Activated naive CD8-positive, alpha-beta T cell treated with anti-CD3 and anti-CD28 coated beads, Interleukin-2, amount 10 ng/mL, durations not matched to agents 7 days and 5 days (primary cell): Measurements from ENCODE around the gene BBIP1. TPM values are rescaled to one million over a fixed set of nuclear protein-coding genes. Genes with fewer than 3 reads are reported as not detected.

Experiments used
- ATAC-seq: fragments of 150-1000 bp; cut with Tn5 transposase; one replicate; pipeline ENCODE4 v1.10.0; 2021; ENCODE audit warnings: low read depth, moderate library complexity
- POLR2A ChIA-PET: fragments of 350-600 bp; sonication (Branson Sonifier 250); formaldehyde crosslinking; loops from one replicate; lab custom pipeline; 2021; ENCODE audit warnings: antibody characterized with exemption; lab: Charles Lee
- DNase-seq: peaks from one replicate; pipeline ENCODE4 v3.0.0; 2021
- H3K27ac Mint-ChIP-seq: one replicate; pipeline ENCODE4 v1.8.0; 2022; ENCODE audit warnings: mild to moderate bottlenecking, mixed read lengths
- H3K27me3 Mint-ChIP-seq: one replicate; pipeline ENCODE4 v1.8.0; 2022; ENCODE audit warnings: mild to moderate bottlenecking, moderate library complexity, mixed read lengths
- H3K36me3 Mint-ChIP-seq: one replicate; pipeline ENCODE4 v1.8.0; 2021; ENCODE audit warnings: mild to moderate bottlenecking, mixed read lengths
- H3K4me1 Mint-ChIP-seq: one replicate; pipeline ENCODE4 v1.8.0; 2021; ENCODE audit warnings: mixed read lengths
- H3K4me3 Mint-ChIP-seq: one replicate; pipeline ENCODE4 v1.8.0; 2022; ENCODE audit warnings: mild to moderate bottlenecking, moderate library complexity, mixed read lengths
- H3K9me3 Mint-ChIP-seq: one replicate; pipeline ENCODE4 v1.8.0; 2021; ENCODE audit warnings: mixed read lengths
- total RNA-seq, 2 experiments: library from RNA; stranded (reverse); gene quantifications; one replicate each; pipeline ENCODE4 v1.2.3, GENCODE V29; 2021

The BBIP1 gene
- total RNA-seq, 2 experiments from 2014 or later = 33.0 to 33.8 TPM

- Mint-ChIP-seq H3K36me3 (peaks cover 59% of the 10 kb centered on the region), H3K27me3 (no peaks in the 10 kb centered on the region), H3K4me1 (peaks cover 16% of the 10 kb centered on the region), H3K4me3 (no peak overlapping the region), H3K9me3 (peaks cover 5% of the 10 kb centered on the region), H3K27ac (no peak overlapping the region)
- DNase-seq = no peak
- ATAC-seq = no peak
- POLR2A ChIA-PET = no interaction called here
These were observed 27.5 kb upstream of the BBIP1 start for GRCh38 chr10:110946496-110946895.

- no peak overlapping the region for H3K27ac Mint-ChIP-seq
- H3K36me3 Mint-ChIP-seq = peaks cover 70% of the 10 kb centered on the region
- H3K4me3 Mint-ChIP-seq = no peak overlapping the region
- H3K27me3 Mint-ChIP-seq = no peaks in the 10 kb centered on the region
- peaks cover 16% of the 10 kb centered on the region for H3K4me1 Mint-ChIP-seq
- peaks cover 6% of the 10 kb centered on the region for H3K9me3 Mint-ChIP-seq
- ATAC-seq (no peak), DNase-seq (no peak)
- POLR2A ChIA-PET = interaction anchor here (0.5 kb wide), 1 partner anchor 8 kb away, joined by 3 read pairs; no protein-coding TSS in a partner anchor
These were observed 25.9 kb upstream of the BBIP1 start for GRCh38 chr10:110944792-110945396.

GRCh38 chr10:110939419-110939818 lies 20.4 kb upstream of the BBIP1 start:
- ATAC-seq = no peak
- no peak for DNase-seq
- Mint-ChIP-seq H3K9me3 (peaks cover 6% of the 10 kb centered on the region), H3K4me3 (no peak overlapping the region), H3K4me1 (peaks cover 10% of the 10 kb centered on the region), H3K36me3 (peaks cover 51% of the 10 kb centered on the region), H3K27me3 (no peaks in the 10 kb centered on the region), H3K27ac (no peak overlapping the region)
- POLR2A ChIA-PET = no interaction called here

- Mint-ChIP-seq H3K27me3 (no peaks in the 10 kb centered on the region), H3K36me3 (peaks cover 29% of the 10 kb centered on the region), H3K4me3 (no peak overlapping the region), H3K4me1 (peaks cover 10% of the 10 kb centered on the region), H3K9me3 (peaks cover 1% of the 10 kb centered on the region), H3K27ac (no peak overlapping the region)
- POLR2A ChIA-PET = no interaction called here
- no peak for DNase-seq
- ATAC-seq = no peak
These were observed 17.8 kb upstream of the BBIP1 start for GRCh38 chr10:110936757-110937156.

- H3K27ac Mint-ChIP-seq = no peak overlapping the region
- DNase-seq = no peak
- POLR2A ChIA-PET = no interaction called here
These were observed 13.7 kb upstream of the BBIP1 start for GRCh38 chr10:110932505-110933180.

GRCh38 chr10:110931769-110932381 lies 12.9 kb upstream of the BBIP1 start:
- Mint-ChIP-seq H3K9me3 (no peaks in the 10 kb centered on the region), H3K36me3 (peaks cover 7% of the 10 kb centered on the region), H3K4me1 (peaks cover 3% of the 10 kb centered on the region), H3K4me3 (no peak overlapping the region), H3K27ac (no peak overlapping the region), H3K27me3 (no peaks in the 10 kb centered on the region)
- no peak for ATAC-seq
- POLR2A ChIA-PET = no interaction called here
- DNase-seq = no peak

More at GRCh38 chr10:110932505-110933180, 13.7 kb upstream of the BBIP1 start:
- Mint-ChIP-seq H3K9me3 (no peaks in the 10 kb centered on the region), H3K27me3 (no peaks in the 10 kb centered on the region), H3K36me3 (peaks cover 10% of the 10 kb centered on the region), H3K4me3 (no peak overlapping the region), H3K4me1 (peaks cover 4% of the 10 kb centered on the region)
- ATAC-seq = no peak

GRCh38 chr10:110927461-110927860 lies 8.5 kb upstream of the BBIP1 start:
- H3K9me3 Mint-ChIP-seq = no peaks in the 10 kb centered on the region
- H3K4me1 Mint-ChIP-seq = peaks cover 21% of the 10 kb centered on the region
- H3K4me3 Mint-ChIP-seq = no peak overlapping the region
- DNase-seq (no peak), ATAC-seq (no peak)
- no peak overlapping the region for H3K27ac Mint-ChIP-seq
- POLR2A ChIA-PET = interaction anchor here (0.6 kb wide), 1 partner anchor 716 kb away, joined by 3 read pairs; no protein-coding TSS in a partner anchor
- H3K27me3 Mint-ChIP-seq = no peaks in the 10 kb centered on the region
- H3K36me3 Mint-ChIP-seq = peaks cover 9% of the 10 kb centered on the region

- Mint-ChIP-seq H3K4me3 (no peak overlapping the region), H3K36me3 (peaks cover 9% of the 10 kb centered on the region), H3K9me3 (no peaks in the 10 kb centered on the region), H3K27ac (no peak overlapping the region), H3K27me3 (no peaks in the 10 kb centered on the region), H3K4me1 (peaks cover 29% of the 10 kb centered on the region)
- ATAC-seq (no peak), DNase-seq (no peak)
- POLR2A ChIA-PET = interaction anchor here (0.6 to 1.7 kb wide), 2 partner anchors 69 to 284 kb away, joined by 4 to 5 read pairs; no protein-coding TSS in a partner anchor
These were observed 5.0 kb upstream of the BBIP1 start for GRCh38 chr10:110923856-110924493.

- Mint-ChIP-seq H3K9me3 (no peaks in the 10 kb centered on the region), H3K4me3 (peak overlapping the region; percentile 96), H3K27ac (peak overlapping the region; percentile 91), H3K36me3 (peaks cover 9% of the 10 kb centered on the region), H3K27me3 (no peaks in the 10 kb centered on the region), H3K4me1 (peaks cover 32% of the 10 kb centered on the region)
- DNase-seq (no peak), ATAC-seq (no peak)
- POLR2A ChIA-PET = interaction anchor here (0.8 to 2.2 kb wide), 2 partner anchors 73 to 117 kb away, joined by 3 to 17 read pairs; no protein-coding TSS in a partner anchor
These were observed 1.2 kb upstream of the BBIP1 start for GRCh38 chr10:110919971-110920881.

- POLR2A ChIA-PET = interaction anchor here (0.6 to 2.2 kb wide), 13 partner anchors 17 to 985 kb away, joined by 3 to 17 read pairs (median 5); partner anchors contain the start of gene PDCD4
- ATAC-seq (peak; percentile 37), DNase-seq (peak; percentile 91)
- peak within 1 kb of the TSS; percentile 97 for H3K27ac Mint-ChIP-seq
- no peaks in the 10 kb centered on the region for H3K9me3 Mint-ChIP-seq
- peaks cover 32% of the 10 kb centered on the region for H3K4me1 Mint-ChIP-seq
- peaks cover 9% of the 10 kb centered on the region for H3K36me3 Mint-ChIP-seq
- peak within 1 kb of the TSS; percentile 96 for H3K4me3 Mint-ChIP-seq
- H3K27me3 Mint-ChIP-seq = no peaks in the 10 kb centered on the region
These were observed 460 bp upstream of the BBIP1 start, which contains the start of gene SHOC2 for GRCh38 chr10:110919349-110919931. TSS of gene SHOC2 (plus strand) at chr10:110919604. CDS start at chr10:110964359, 44,755 bp downstream.

GRCh38 chr10:110918269-110918642 lies 724 bp downstream of the BBIP1 start:
- peak overlapping the region; percentile 97 for H3K27ac Mint-ChIP-seq

More at GRCh38 chr10:110918269-110918642, 724 bp downstream of the BBIP1 start:
- H3K4me1 Mint-ChIP-seq = peaks cover 24% of the 10 kb centered on the region
- H3K36me3 Mint-ChIP-seq = peaks cover 4% of the 10 kb centered on the region
- H3K9me3 Mint-ChIP-seq = no peaks in the 10 kb centered on the region
- no peak for ATAC-seq
- no peaks in the 10 kb centered on the region for H3K27me3 Mint-ChIP-seq
- POLR2A ChIA-PET = interaction anchor here (0.9 to 2.2 kb wide), 9 partner anchors 9 to 984 kb away, joined by 3 to 11 read pairs (median 3); partner anchors contain the start of gene PDCD4
- no peak for DNase-seq
- H3K4me3 Mint-ChIP-seq = peak overlapping the region; percentile 92
